Stimulated activated CD8-positive, alpha-beta memory T cell treated with anti-CD3 and anti-CD28 coated beads, Interleukin-7, amount 100 ng/mL, for 4 hours (primary cell): ENCODE measurements around the gene WASL.
"Not testable (repeated sequence)": the region's sequence is repeated elsewhere in the genome, so short reads cannot be mapped to it uniquely, and the experiment has no call there.

ENCODE experiments used
- DNase-seq, 2 donors: peaks; one replicate each; pipeline ENCODE4 v3.0.0-alpha.2; 2020; ENCODE audit warnings: low read depth in 2 of 2

The WASL gene

DNA sequence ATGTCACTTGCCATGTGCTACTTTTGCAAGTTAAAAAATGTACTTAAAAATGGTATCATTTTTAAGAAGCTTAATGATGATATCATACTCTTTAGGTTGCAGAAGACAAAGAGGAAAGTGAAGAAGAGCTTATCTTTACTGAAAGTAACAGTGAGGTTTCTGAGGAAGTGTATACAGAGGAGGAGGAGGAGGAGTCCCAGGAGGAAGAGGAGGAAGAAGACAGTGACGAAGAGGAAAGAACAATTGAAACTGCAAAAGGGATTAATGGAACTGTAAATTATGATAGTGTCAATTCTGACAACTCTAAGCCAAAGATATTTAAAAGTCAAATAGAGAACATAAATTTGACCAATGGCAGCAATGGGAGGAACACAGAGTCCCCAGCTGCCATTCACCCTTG, 87.0 kb downstream of the WASL start:
- no peak for DNase-seq

DNA sequence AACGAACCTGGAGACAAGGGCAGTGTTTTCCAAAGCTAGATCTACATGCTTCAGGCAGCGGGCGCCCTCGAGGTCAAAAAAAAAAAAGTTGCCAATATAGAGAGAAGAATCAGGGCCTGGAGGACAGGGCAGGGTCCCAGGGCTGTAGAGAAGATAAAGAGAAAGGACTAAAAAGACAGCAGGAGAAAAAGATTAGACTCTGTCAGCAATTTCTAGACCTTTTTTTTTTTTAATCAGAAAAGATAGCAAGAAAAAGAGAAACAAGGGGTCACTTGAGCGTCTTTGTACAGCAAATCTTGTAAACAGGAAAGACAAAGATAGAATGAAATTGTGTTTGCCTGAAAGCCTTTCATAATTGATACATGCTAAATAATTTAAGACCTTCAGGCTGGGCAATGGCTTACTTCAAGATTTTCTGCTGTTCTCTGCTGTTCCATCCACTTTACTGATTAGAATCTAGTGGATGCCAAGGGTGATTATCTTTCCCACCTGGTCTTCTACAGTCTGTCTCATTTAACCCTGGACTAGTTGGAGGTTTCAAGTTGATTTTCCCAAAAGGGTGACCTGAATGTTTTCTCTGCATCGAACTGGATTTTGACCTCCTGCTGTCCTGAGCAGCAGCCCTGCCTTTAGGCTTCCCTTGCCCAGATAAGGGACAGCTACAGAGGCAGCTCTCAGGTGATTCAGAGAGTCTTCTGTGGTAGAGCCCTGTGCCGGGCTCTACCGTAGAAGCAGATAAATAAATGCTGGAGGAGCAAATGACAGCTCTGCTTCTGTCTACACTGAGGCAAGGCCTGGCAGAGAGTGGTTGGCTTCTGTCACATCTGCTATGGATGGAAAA, 88.1 kb downstream of the WASL start:
- DNase-seq, result no peak

- no peak for DNase-seq
Measured at GRCh38 chr7:123658023-123658422, 90.8 kb downstream of the WASL start.

DNA sequence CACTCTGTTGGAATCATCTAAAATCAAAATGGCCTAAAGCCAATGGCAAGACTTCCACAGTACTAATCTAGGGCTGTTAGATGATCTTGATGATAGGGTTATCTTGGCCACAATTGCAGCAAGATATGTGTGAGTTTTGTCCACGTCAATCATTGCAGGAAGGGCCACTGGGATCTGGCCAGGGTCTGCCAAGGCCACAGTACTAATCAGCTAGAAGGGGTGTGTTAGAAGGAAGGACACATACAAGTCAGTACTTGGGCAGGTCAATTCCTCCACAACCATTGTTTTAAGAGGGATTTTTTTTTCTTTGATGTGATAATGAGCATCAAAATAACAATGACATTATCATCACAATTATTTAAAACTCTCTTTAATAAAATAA, 91.5 kb downstream of the WASL start:
- no peak for DNase-seq

DNA sequence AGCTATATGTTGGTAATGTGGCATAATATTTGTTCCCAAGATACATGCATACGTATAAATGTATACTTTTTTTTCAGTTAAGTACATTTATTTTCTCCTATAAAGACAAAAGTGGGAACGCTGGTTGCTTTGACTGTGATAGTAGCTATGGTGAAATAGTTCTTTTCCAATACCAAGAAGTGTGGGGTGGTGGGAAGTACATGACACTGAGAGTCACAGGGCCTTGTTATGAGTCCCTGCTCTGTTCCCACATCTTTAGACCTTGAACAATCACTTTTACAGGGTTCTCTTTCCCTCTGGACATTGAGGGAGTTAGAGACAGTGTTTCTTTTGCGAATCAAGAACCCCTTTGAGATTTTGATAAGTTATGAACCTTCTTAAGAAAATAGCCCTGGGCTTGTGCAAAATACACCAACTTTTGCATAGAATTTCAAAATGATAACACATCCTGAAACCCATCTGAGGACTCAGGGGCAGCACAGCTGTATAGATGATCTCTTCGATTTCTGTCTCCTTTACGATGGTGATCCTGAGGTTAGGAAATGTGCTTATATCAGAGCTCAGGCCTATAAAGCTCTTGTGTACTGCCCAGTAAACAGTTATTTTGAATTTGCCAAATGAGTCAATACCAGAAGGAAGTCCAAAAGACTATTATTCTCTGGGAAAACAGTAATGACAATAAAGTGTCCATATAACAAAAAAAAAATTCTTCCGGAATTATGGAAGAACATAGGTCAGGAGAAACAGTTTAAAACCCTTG, 92.1 kb downstream of the WASL start:
- no peak for DNase-seq

DNA sequence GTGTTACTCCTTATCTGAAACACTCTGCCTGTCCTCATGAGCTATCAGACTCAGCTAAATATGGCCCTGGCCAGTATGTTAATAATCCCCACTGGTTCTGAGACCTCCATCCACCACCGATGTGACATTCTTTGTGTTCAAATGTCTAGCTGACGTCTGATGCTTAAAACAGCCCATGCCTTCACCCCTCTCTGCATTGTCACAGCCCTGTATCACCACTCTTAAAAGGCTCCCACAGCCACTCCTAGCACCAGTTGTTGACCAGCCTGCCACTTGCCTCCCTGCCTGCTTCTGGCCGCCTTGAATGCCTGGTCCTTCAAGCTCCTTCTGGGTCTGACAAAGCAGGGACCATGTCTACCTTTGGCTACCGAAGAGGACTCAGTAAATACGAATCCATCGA, 93.2 kb downstream of the WASL start, which contains the start of gene LMOD2:
Gene LMOD2, plus strand, starts transcription at position 253 of the 400 bp plus-strand sequence. Its CDS starts 98 bp downstream, at position 351.
- no peak for DNase-seq

- no peak for DNase-seq
Measured at GRCh38 chr7:123653162-123653561, 95.6 kb downstream of the WASL start.

- DNase-seq, result no peak
Measured at GRCh38 chr7:123652406-123652805, 96.4 kb downstream of the WASL start.

- DNase-seq, result no peak
Measured at GRCh38 chr7:123650595-123650994, 98.2 kb downstream of the WASL start.

DNA sequence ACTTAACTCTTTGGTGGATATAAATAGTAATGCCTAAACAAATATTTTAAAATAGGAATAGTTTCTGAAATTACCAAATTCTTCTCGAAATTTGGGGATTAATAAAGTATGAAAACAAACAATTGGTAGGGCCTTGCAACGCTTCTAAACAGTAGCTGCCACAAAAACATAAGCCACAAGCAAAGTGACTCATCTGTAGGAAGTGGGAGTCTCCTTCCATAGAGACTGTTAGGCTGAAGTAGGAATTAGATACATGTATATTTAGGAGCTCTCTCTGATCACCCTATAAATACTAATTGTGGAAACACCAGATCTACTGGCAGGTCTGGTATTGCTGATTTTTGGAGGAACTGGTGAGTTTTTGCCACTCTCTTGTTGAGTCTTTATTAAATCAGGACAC, 98.8 kb downstream of the WASL start:
- no peak for DNase-seq

DNA sequence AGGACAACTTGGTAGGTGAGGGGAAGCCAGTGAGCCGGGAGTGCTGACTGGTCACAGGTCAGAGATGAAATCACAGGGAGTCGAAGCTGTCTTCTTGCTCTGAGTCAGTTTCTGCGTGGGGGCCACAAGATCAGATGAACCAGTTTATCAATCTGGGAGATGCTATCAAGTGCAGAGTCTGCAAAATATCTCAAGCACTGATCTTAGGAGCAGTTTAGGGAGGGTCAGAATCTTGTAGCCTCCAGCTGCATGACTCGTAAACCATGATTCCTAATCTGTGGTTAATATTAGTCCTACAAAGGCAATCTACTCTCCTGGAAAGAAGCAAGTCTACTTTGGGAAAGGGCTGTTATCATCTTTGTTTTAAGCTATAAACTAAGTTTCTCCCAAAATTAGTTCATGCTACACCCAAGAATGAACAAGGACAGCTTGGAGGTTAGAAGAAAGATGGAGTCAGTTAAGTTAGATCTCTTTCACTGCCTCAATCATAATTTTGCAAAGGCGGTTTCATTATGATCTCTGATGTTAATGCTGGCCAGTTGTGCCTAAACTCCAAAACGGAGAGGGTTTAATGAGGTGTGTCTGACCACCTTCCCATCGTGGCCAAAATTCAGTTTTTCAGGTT, 101.6 kb downstream of the WASL start:
- DNase-seq, result no peak

GRCh38 chr7:123645516-123645915, 103.3 kb downstream of the WASL start:
- DNase-seq, result no peak

- no peak for DNase-seq
Measured at GRCh38 chr7:123643495-123644441, 105.0 kb downstream of the WASL start.

- no peak for DNase-seq
Measured at GRCh38 chr7:123641901-123642300, 106.9 kb downstream of the WASL start.

- DNase-seq, result no peak
Measured at GRCh38 chr7:123640583-123640982, 108.2 kb downstream of the WASL start.

GRCh38 chr7:123639631-123640030, 109.2 kb downstream of the WASL start:
- no peak for DNase-seq

GRCh38 chr7:123637878-123638277, 110.9 kb downstream of the WASL start:
- no peak for DNase-seq

- DNase-seq, result no peak
Measured at GRCh38 chr7:123637203-123637602, 111.6 kb downstream of the WASL start.

DNA sequence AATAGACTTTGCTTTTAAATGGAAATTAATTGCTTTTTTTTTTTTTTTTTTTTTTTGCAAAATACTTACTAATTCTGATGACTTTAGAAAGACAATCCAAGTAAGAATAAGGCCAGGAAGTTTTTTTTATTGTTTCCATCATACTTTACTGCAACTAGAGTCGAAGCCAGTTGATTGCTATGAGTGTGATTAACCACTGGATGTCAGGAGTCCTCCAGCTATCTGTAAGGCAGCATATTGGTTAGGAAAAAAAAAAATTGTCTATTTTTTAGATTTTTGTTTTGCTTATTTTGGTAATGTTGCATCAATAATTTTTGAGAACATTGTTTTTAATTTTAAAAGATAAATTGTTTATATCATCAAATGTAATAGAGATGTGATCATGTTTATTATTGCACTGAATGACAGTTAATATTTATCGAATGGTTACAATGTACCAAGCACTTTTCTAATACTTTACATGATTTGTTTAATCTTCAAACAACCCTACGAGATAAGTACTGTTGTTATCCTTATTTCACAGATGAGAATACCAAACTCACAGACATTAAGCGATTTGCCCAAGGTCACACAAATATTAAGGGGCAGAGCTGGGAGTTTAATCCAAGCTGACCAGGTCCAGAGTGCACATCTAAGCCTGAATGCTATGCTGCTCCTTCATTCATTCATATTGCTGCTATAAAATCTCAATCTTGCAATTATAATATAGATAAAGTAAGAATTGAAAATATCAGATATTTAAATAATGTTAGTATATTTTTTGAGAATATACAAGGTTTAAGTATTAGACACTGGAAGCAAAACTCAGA, 113.0 kb downstream of the WASL start:
- DNase-seq, result no peak

- not testable (repeated sequence) for DNase-seq
Measured at GRCh38 chr7:123634011-123634573, 114.7 kb downstream of the WASL start.
